ENCODE results near the gene CHMP3.
A peak's percentile ranks its signal among the peaks of the same experiment; 100 is the strongest.
"Not testable (repeated sequence)": the region's sequence is repeated elsewhere in the genome, so short reads cannot be mapped to it uniquely, and the experiment has no call there.

The CHMP3 gene

DNA sequence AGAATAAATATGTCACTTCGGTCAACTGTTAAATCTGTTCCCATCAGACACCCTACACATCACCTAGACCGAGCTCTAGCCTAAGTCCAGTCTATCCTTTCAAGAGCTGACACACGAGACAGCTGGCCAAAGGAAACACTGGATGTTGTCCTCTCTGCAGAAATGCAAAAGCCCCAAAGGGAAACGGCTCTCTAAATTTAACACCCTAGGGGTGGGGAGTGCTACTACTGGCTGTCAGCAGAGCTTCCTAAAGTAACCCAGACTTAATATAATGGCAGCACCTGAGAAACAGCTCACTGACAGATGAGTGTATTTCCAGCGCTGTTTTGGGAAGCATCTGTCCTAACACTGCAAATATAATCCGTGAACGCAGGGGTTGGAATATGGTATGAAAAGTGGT is 55.6 kb downstream of the CHMP3 start:
- no peak for DNase-seq (ENCODE audit: low read depth)

DNA sequence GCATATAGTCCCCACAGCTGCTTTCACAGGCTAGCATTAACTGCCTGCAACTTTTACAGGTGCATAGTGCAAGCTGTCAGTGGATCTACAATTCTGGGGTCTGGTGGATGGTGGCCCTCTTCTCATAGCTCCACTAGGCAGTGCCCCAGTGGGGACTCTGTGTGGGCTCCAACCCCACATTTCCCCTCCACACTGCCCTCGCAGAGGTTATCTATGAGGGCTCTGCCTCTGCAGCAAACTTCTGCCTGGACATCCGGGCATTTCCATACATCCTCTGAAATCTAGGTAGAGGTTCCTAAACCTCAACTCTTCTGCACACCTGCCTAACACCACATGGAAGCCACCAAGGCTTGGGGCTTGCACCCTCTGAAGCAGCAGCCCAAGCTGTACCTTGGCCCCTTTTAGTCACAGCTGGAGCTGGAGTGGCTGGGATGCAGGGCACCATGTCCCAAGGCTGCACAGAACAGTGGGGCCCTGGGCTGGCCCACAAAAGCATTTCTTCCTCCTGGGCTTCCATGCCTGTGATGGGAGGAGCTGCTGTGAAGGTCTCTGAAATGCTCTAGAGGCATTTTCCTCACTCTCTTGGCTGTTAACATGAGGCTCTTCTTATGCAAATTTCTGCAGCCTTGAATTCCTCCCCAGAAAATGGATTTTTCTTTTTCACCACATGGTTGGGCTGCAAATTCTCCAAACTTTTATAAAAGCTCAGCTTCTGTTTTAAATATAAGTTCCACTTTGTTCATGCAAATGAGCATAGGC is 62.7 kb downstream of the CHMP3 start:
- no peak for DNase-seq (ENCODE audit: low read depth)

DNA sequence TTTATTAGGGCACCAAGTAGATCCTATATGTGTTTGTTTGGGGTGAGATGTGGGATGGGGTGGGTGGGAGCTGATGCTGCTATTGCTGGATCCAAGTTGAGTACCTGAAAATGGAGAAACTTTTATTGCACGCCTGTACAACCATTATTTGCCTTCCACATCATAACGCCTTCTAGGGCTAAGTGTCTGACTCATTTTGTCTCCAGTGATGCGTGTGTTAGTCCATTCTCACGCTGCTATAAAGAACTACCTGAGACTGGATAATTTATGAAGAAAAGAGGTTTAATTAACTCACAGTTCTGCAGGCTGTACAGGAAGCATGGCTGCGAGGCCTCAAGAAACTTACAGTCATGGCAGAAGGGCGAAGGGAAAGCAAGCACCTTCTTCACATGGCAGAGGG is 63.9 kb downstream of the CHMP3 start:
- DNase-seq (ENCODE audit: low read depth), result no peak

DNA sequence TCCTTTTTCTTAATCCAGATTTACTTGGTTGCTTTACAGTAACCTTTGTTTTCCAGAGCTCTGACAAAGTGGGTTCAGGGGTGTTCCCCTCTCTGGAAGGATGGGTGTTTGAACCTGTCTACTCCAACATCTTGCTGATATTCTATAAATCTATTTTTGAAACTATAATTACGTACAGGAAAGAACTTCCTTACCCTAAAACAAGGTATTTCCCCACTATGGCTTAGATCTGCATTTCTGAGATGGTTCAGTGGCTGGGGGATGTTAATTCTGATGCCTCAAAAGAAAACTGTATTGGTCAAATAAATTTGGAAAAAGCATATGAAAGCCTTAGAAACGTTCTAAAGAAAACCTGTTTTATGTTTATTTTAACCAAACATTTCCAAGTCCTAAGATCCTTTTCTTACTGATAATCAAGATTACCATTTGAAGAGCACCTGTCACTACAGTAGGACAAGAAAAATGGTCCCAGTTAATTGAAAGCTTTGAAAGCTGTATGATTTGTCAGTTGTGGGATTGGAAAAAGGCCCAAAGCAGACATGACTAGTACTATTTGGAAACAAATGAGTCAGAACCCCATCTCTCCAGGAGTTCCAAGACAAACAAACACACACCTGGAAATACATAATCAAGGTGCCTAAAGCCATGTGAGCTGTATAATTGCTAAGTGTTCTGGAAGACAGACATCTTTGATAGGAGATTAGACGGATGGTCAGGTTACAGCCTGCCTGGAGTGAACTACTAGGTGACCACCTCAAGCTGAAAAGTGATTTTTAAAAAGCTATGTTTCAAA is 64.6 kb downstream of the CHMP3 start:
- no peak for DNase-seq (ENCODE audit: low read depth)

DNA sequence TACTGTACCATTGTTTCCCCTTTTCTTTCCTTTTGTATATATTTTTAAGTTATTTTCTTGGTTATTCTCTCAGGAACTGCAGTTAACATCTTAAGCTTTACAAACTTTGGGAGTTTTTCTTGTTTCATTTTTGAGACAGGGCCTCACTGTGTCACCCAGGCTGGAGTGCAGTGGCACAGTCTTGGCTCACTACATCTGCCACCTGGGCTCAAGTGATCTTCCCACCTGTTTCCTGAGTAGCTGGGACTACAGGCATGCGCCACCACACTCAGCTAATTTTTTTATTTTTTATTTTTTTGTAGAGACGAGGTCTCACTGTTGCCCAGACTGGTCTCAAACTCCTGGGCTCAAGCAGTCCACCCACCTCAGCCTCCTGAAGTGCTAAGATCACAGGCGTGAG is 66.9 kb downstream of the CHMP3 start:
- not testable (repeated sequence) for DNase-seq (ENCODE audit: low read depth)

DNA sequence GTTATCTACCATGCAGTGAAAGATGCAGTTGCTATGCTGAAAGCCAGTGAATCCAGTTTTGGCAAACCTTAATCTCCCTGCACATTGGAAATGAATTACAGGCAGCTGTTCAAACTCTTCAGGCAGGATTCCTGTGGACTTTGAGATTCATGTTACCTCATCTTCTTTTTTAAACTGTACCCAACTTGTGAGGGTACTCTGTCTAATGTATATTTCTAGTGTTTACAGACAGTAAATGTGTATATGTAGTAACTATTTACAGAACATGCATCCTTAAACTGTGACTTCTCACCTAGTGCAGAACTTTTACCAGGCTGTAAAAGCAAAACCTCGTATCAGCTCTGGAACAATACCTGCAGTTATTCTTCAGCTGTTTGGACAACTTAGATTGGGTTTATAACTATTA is 71.2 kb downstream of the CHMP3 start:
- DNase-seq (ENCODE audit: low read depth), result no peak

DNA sequence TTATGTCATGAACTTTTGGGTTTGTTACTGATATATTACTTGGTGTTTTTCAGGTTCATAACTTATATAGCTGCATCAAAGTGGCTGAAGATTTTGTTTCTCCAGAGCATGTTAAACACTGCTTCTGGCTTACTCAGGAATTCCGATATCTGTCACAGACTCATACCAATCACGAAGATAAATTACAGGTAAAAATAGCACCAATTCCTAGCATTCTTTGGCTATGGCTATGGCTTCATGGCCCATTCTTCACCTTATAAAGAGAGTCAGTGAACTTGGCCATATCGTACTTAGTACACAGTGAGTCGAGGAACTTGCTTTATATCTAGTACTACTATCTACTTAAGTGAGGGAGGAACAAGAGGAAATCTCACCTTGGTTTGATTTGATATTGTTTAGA is 72.2 kb downstream of the CHMP3 start:
- no peak for DNase-seq (ENCODE audit: low read depth)

DNA sequence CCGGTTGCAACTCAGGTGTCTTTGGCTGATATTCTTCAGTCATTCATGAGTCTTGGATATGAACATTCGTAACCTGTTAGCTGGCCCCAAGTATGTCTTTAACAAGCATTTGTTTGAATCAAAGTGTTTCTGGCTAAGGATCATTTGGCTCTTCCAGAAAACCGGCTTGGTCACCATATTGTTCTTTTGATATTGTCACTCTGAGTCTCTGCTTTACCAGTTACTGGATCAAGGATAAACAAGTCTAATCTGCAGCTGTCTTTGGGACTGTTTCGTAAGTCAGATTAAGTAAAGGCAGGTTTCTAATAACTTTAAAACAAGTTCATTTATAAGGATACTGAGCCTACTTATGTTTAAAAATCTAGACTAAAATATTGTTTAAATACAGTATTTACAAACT is 73.0 kb downstream of the CHMP3 start:
- DNase-seq (ENCODE audit: low read depth), result no peak

DNA sequence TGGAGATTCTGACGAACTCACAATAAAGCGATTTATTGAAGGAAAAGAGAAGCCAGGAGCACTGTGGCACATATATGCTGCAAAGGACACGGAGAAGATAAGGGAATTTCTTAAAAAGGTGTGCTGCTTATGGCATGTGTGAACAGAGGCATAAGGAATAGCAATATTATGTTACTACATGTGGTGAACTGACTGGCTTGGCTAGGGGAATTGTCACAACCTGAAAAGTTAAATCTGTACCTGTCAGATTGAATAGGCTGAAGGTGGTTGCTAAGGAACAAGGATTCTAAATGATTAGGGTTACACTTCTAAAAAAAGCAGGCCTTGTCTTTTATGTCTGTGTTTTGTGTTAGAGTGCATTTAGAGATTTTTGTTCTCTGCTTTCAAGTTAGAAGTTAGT is 73.7 kb downstream of the CHMP3 start:
- DNase-seq (ENCODE audit: low read depth), result no peak

DNA sequence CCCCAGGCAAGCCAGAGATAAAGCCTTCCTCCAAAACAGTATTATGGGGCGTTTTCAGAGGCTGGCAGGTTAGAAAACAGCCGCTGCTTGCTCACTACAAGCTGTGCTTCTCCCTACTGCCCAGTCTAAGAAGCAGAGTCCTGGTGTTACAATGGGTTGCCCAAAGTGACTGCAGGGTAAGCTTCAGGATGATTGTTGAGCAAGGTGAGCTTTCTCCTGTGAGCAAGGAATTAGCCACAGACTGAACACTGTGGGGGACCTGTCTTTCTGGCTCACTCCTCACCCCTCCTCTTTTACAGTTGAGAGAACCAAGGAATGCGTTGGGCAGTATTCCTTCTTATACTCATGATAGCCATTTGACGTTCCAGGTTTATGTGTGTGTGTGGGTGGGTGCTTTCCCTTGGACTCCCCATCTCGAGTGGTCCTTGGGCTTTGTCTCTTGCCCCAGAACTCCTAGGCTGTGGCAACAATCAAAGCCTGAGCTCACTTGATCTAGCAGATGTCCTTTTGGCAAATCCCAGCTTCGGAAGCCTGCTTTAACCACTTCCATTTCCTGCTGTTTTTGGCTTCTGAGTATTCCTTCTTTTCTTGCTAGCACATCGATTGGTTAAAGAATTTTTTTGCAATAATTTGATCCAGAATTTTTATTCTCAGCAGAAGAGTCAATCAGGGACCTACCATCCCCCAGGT is 74.5 kb downstream of the CHMP3 start:
- no peak for DNase-seq (ENCODE audit: low read depth)

DNA sequence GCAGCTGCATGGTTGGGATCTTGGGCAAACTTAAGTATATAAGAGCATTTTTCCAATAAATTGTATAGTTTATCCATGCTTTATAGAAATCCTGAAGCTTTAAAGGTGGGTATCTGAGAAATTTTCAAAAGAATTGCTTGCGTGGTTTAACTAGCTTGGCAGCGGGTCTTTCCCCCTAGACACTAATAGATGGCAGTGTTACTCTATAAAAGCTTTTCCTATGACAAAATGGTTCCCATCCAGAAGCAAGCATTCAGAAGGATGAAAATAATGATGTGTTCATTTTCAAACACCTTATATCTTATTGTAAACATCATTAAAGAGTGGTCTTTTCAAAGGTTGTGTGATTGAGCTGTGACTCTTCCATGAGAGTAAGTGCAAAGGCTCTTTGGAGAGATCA is 76.2 kb downstream of the CHMP3 start:
- no peak for DNase-seq (ENCODE audit: low read depth)

DNA sequence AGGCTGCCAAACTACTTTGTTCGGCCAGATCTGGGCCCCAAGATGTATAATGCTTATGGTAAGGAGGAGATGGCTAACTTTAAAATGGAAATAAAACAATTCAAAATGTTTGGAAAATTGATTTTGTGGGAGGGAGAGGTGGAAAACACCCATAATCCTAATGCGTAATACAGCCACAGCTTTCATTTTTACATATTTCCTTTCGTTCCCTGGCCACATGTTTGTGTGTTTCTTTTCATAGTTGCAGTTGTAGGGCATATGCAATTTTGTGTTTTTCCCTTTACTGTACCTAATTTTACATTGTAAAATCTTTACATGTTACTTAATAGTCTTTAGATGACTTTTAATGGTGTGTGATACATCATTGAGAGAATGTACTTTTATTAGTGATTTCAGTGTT is 77.4 kb downstream of the CHMP3 start:
- no peak for DNase-seq (ENCODE audit: low read depth)

DNA sequence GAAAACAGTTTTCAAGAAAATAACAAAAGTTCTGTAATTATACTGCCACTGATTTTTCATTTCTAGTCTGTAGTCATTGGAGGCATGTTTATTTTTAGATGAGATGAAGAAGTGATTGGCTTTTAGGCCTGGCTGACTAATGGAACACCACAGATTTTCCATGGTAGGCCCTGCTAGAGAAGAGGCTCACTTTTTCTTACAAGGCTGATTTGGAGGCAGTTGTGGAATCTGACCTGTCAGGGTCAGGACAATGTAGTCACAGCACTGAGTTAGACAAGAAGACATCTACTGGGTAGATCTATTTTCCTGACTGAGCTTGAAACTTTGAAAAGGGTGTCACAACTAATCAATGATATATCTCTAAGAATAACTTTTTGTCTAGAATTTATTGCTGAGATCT is 78.1 kb downstream of the CHMP3 start:
- DNase-seq (ENCODE audit: low read depth), result no peak

DNA sequence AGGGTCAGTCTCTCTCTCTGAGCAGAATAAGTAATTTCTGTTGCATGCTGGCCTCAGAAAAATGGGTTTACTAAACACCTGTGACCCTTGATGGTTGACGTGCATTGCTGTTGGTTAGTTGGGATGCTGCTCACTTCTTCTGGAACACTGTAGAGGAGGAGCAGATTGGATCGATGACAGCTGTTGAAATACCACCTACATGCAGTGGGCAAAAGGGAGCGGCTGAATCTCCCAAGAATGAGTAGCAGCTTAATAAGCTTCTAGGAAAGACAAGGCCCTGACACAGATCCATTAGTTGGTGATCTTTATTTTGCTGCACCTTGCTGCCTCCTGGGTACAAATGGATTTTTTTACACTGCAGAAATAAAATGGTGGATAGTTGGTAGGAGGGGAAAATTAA is 78.9 kb downstream of the CHMP3 start:
- no peak for DNase-seq (ENCODE audit: low read depth)

DNA sequence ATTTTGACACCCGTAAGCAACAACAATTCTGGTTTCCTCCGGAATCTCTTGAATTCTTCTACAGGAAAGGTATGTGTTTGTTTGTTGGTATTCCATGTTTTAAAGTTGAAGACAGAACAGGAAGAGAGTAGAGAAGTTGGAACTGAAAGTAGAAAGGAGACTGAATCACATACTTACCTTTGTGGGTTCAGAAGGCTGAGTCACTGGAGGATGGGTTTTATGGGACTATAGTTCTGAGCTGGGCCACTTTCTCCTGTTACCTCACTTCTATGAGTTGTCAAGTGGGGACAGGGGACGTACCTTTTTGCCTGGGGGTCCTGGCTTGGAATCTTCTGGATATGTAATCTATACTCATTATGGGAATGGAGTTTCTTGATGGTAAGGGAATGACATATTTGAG is 81.2 kb downstream of the CHMP3 start:
- no peak for DNase-seq (ENCODE audit: low read depth)

DNA sequence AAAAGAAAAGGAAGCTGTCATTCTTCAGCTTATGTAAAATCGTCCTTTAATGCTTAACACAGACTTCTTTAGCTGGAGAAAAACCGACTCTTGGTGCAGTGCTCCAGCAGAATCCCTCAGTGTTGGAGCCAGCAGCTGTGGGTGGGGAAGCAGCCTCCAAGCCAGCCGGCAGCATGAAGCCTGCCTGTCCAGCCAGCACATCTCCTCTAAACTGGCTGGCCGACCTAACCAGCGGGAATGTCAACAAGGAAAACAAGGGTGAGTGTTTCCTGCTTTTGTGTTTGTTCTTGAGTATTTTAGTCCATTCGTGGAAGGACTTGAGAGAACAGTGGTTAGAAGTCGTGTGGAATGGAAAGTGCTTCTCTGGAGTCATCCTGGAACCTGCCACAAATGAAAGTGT is 83.1 kb downstream of the CHMP3 start:
- DNase-seq (ENCODE audit: low read depth), result no peak

DNA sequence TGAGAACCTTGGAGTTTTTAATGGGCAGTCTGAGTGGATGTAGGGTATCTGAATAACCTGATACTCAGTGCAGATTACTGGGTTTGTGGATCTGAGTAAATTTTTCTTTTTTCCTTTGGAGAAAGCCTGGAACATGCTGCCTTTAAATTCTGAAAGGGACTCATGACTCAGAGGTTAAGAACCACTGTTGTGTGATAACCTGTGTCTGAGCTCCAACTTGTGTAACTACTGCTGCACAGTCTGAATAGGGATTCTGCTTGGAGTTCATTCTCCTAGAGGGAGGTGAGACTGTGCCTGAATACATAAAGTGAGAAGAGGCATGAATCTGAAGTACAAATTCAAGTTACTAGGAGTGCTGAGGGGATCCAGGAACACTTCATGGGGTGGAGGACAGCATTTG is 85.9 kb downstream of the CHMP3 start:
- DNase-seq (ENCODE audit: low read depth), result no peak

DNA sequence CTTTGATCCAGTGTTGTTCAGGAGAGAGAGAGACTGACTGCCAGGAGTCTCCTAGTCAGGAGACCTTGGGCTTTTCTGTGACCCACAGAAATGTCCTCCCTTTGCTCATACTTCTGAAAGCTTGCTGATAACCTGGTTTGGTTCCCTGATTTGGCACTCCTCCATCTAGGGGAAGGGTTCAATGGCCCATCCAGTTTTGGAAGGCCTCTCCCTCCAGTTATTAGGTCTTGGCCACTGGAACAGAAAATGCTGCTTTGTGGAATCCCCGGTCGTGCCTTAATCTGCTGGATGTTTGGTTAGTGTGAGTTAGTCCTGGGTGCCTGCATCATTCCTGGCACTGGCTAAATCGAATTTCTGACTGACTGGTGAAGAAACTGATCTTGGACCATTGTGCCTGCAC is 86.3 kb downstream of the CHMP3 start:
- no peak for DNase-seq (ENCODE audit: low read depth)

DNA sequence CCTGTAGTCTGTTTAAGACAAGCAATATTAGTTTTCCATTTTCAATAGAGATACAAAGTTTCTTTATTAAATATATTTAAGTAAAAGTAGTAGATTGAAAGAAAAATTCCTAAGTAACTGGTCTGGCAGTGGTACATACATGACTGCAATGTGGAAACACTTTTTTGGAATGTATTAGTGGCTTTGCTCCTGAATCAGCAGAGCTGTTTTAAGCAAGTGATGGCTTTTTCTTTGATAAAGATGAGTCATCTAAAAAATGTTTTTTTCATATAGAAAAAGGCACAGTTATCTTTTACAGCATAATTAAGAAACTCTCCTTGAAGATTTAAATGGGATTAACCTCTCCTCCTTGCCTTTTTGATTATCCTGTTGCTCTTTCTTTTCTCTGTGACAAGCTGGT is 87.2 kb downstream of the CHMP3 start:
- DNase-seq (ENCODE audit: low read depth), result no peak

DNA sequence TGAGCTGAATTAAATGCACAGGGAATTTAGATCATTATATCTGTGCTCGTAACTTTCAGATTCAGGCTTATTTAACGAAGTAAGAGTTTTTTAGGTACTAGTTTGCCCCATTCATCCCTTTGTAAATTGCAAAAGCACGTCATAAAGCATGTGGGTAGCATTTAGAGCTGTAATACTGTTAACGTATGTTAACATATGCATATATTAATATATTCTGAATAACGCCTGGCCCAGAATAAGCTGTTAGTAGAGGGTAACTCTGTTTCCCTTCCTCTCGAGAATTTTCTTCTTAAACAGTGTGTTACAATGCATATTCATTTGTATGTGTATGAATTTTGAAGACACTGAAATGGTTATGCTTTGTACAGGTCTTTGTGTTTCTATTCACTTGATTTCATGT is 91.6 kb downstream of the CHMP3 start:
- DNase-seq (ENCODE audit: low read depth), result no peak

DNA sequence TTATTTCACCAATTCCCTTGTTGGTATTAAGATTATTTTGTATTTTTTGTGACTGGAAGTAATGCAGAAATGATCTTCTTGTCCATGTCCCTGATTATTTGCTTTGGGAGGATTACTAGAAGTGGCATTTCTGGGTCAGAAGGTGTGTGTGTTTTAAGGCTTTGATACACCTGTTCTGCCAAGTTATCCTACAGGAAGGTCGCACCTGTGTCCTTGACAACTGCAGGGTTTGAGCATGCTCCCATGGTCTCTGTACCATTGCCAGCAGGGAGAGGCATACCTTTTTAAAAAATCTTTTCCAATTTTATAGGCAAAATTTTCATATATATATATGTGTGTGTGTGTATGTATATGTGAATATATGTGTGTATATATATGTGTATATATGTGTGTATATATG is 92.4 kb downstream of the CHMP3 start:
- DNase-seq (ENCODE audit: low read depth), result no peak

DNA sequence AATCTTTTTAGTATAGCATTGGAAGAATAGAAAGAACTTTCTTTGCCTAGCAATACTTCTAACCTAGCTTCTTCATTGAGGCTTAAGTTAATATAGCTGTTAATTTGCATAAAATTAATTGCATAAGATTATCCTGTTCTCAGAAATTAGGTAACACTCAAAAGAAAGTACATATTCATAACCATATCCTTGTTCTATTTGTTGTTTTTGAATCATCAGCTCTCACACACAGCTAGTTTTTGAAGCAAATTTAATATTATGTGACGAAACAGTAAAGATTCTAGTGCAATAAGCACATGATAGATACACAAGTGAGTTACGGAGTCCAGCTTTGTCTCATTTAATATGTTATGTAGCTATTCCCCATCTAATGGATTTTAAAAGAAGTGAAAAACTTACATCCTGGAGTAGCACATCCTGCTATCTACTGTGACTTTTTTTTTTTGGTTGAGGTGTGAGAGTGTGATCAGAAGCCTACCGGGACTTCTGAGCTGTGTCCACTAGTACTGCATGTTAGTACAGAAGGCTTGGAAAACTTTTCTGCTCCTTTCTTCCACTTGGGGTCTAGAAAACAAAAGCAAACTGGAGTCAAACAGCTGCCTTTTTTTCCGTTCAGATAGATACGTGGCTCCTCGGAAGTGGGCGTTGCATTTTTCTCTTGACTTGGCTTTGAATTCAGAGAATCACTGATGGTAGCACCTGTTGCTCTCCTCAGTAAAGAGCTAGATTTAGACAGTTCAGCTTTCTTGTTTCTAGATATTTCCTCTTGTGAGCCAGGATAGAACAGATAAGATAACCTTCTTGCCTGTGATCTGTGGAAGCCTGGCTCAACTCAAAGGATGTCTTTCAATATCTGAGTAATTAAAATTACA is 94.8 kb downstream of the CHMP3 start:
- DNase-seq (ENCODE audit: low read depth), result peak; percentile 37

Measured in stimulated activated CD4-positive, alpha-beta T cell treated with anti-CD3 and anti-CD28 coated beads, Interleukin-2, amount 100 ng/mL, for 4 hours (primary cell).